CD4-positive, CD25-positive, alpha-beta regulatory T cell (primary cell): ENCODE data around the gene JARID2. TPM values are rescaled to one million over a fixed set of nuclear protein-coding genes. Genes with fewer than 3 reads are reported as not detected.
"Not testable (repeated sequence)": the region's sequence is repeated elsewhere in the genome, so short reads cannot be mapped to it uniquely, and the experiment has no call there.

Experiments used
- ATAC-seq, 2 donors: fragments of 150-1000 bp; cut with Tn5 transposase; one replicate each; pipeline ENCODE4 v1.10.0; 2021; ENCODE audit warnings: low read depth in 2 of 2, moderate number of reproducible peaks in 2 of 2, moderate library complexity in 1 of 2
- DNase-seq, 3 donors: peaks; one replicate each; pipeline versions ENCODE4 v3.0.0 to v3.0.0-alpha.2; 2012 to 2022; ENCODE audit warnings: mixed read lengths in 1 of 3
- H3K27ac ChIP-seq: one replicate; pipeline ENCODE4 v1.7.0; 2013; ENCODE audit warnings: mild to moderate bottlenecking, low read length; ENCODE audit not compliant: insufficient read depth, poor library complexity, severe bottlenecking
- H3K27me3 ChIP-seq: one replicate; pipeline ENCODE4 v1.7.0; 2013; ENCODE audit warnings: low read length; ENCODE audit not compliant: control insufficient read depth, insufficient read depth
- H3K36me3 ChIP-seq: one replicate; pipeline ENCODE4 v1.7.0; 2013; ENCODE audit warnings: mild to moderate bottlenecking, low read length, moderate library complexity; ENCODE audit not compliant: control insufficient read depth, insufficient read depth
- H3K4me1 ChIP-seq: 2 replicates; pipeline ENCODE4 v1.7.0; 2013; ENCODE audit warnings: mild to moderate bottlenecking, low read length; ENCODE audit not compliant: insufficient read depth, control insufficient read depth, poor library complexity, severe bottlenecking
- H3K4me3 ChIP-seq: one replicate; pipeline ENCODE4 v1.7.0; 2013; ENCODE audit warnings: low read depth, mild to moderate bottlenecking, low read length, moderate library complexity
- H3K9me3 ChIP-seq, 2 experiments: 1 replicate in 1 of 2; 2 replicates in 1 of 2; pipeline ENCODE4 v1.7.0; 2013; ENCODE audit warnings: low read length in 2 of 2, mild to moderate bottlenecking in 1 of 2, moderate library complexity in 1 of 2; ENCODE audit not compliant: control insufficient read depth in 2 of 2
- H3K27ac Mint-ChIP-seq, 3 donors: one replicate each; pipeline ENCODE4 v1.8.0; 2020 to 2022; ENCODE audit warnings: mild to moderate bottlenecking in 3 of 3, mixed read lengths in 3 of 3, moderate library complexity in 2 of 3
- H3K27me3 Mint-ChIP-seq: one replicate; pipeline ENCODE4 v1.8.0; 2022; ENCODE audit warnings: mild to moderate bottlenecking, mixed read lengths
- H3K36me3 Mint-ChIP-seq: one replicate; pipeline ENCODE4 v1.8.0; 2020; ENCODE audit warnings: mixed read lengths
- H3K4me1 Mint-ChIP-seq, 4 donors: one replicate each; pipeline ENCODE4 v1.8.0; 2020 to 2022; ENCODE audit warnings: mixed read lengths in 4 of 4, mild to moderate bottlenecking in 1 of 4
- H3K4me3 Mint-ChIP-seq, 4 donors: one replicate each; pipeline ENCODE4 v1.8.0; 2020 to 2022; ENCODE audit warnings: mild to moderate bottlenecking in 4 of 4, mixed read lengths in 4 of 4, moderate library complexity in 3 of 4
- H3K9me3 Mint-ChIP-seq, 7 donors: one replicate each; pipeline ENCODE4 v1.8.0; 2020 to 2022; ENCODE audit warnings: mixed read lengths in 7 of 7, mild to moderate bottlenecking in 3 of 7, moderate library complexity in 2 of 7
- polyA plus RNA-seq, 4 donors: library from polyadenylated mRNA; unstranded; fragments of 300-500 nt; fragmentation: Illumina TruSeq; gene quantifications; one replicate each; pipeline ENCODE4 v1.2.3, GENCODE V29; 2021
- total RNA-seq: library from RNA; stranded (reverse); gene quantifications from one replicate; pipeline ENCODE4 v1.2.3, GENCODE V29; 2022

JARID2 gene
- total and polyA plus RNA-seq, 5 donors from 2014 or later = 4.1 to 26.1 (median 5.6) TPM

- H3K9me3 ChIP-seq = no peaks in the 10 kb centered on the region
- Mint-ChIP-seq H3K27ac (peak overlapping the region; percentile 16 to 83 (median 72)), H3K36me3 (peaks cover 34% of the 10 kb centered on the region), H3K4me3 (peak overlapping the region in 3 of 4 donors; percentile 6 to 60 (median 47)), H3K4me1 (peaks cover 22 to 64% (median 39%) of the 10 kb centered on the region in 4 donors), H3K9me3 (peaks cover 0 to 2% (median 0%) of the 10 kb centered on the region in 7 donors), H3K27me3 (no peaks in the 10 kb centered on the region)
- ATAC-seq (no peak), DNase-seq (no peak)
- no peak overlapping the region for H3K27ac ChIP-seq
- H3K36me3 ChIP-seq = no peaks in the 10 kb centered on the region
- H3K27me3 ChIP-seq = no peaks in the 10 kb centered on the region
- H3K4me3 ChIP-seq = peak overlapping the region; percentile 12
- peaks cover 18% of the 10 kb centered on the region for H3K4me1 ChIP-seq
Observed at GRCh38 chr6:15410752-15411151, 164.9 kb downstream of the JARID2 start.

- no peaks in the 10 kb centered on the region for H3K27me3 Mint-ChIP-seq
- no peaks in the 10 kb centered on the region for H3K27me3 ChIP-seq
- peaks cover 0 to 2% (median 1%) of the 10 kb centered on the region in 7 donors for H3K9me3 Mint-ChIP-seq
- no peaks in the 10 kb centered on the region for H3K9me3 ChIP-seq
- no peak for ATAC-seq
- H3K36me3 Mint-ChIP-seq = peaks cover 35% of the 10 kb centered on the region
- H3K4me3 ChIP-seq = no peak overlapping the region
- peak overlapping the region in 1 of 4 donors; percentile 49 for H3K4me3 Mint-ChIP-seq
- H3K4me1 ChIP-seq = peaks cover 18% of the 10 kb centered on the region
- H3K36me3 ChIP-seq = no peaks in the 10 kb centered on the region
- peak overlapping the region in 2 of 3 donors; percentile 16 to 72 for H3K27ac Mint-ChIP-seq
- no peak overlapping the region for H3K27ac ChIP-seq
- peaks cover 22 to 58% (median 38%) of the 10 kb centered on the region in 4 donors for H3K4me1 Mint-ChIP-seq
- no peak for DNase-seq
Observed at GRCh38 chr6:15411766-15412165, 165.9 kb downstream of the JARID2 start.

- Histone ChIP-seq H3K27me3 (no peaks in the 10 kb centered on the region), H3K4me3 (no peak overlapping the region), H3K4me1 (peaks cover 18% of the 10 kb centered on the region), H3K36me3 (peaks cover 3% of the 10 kb centered on the region), H3K27ac (no peak overlapping the region), H3K9me3 (peaks cover 0 to 2% of the 10 kb centered on the region in 2 experiments)
- peaks cover 0 to 9% (median 3%) of the 10 kb centered on the region in 7 donors for H3K9me3 Mint-ChIP-seq
- DNase-seq (no peak), ATAC-seq (no peak)
- H3K4me3 Mint-ChIP-seq = no peak overlapping the region
- H3K27ac Mint-ChIP-seq = no peak overlapping the region
- H3K36me3 Mint-ChIP-seq = peaks cover 43% of the 10 kb centered on the region
- peaks cover 22 to 61% (median 38%) of the 10 kb centered on the region in 4 donors for H3K4me1 Mint-ChIP-seq
- no peaks in the 10 kb centered on the region for H3K27me3 Mint-ChIP-seq
Observed at GRCh38 chr6:15412767-15413166, 166.9 kb downstream of the JARID2 start.

GRCh38 chr6:15413466-15414234 lies 167.8 kb downstream of the JARID2 start:
- no peak overlapping the region for H3K27ac ChIP-seq
- no peak overlapping the region for H3K4me3 ChIP-seq
- DNase-seq (no peak), ATAC-seq (no peak)
- Mint-ChIP-seq H3K4me3 (no peak overlapping the region), H3K9me3 (peaks cover 0 to 12% (median 5%) of the 10 kb centered on the region in 7 donors), H3K4me1 (peaks cover 22 to 56% (median 37%) of the 10 kb centered on the region in 4 donors), H3K27ac (peak overlapping the region; percentile 4 to 71 (median 26)), H3K27me3 (no peaks in the 10 kb centered on the region), H3K36me3 (peaks cover 46% of the 10 kb centered on the region)
- H3K36me3 ChIP-seq = peaks cover 8% of the 10 kb centered on the region
- no peaks in the 10 kb centered on the region for H3K27me3 ChIP-seq
- H3K4me1 ChIP-seq = peaks cover 18% of the 10 kb centered on the region
- peaks cover 6 to 7% of the 10 kb centered on the region in 2 experiments for H3K9me3 ChIP-seq

- no peak overlapping the region for H3K27ac ChIP-seq
- H3K27ac Mint-ChIP-seq = peak overlapping the region; percentile 26 to 71 (median 62)
- H3K4me1 ChIP-seq = peaks cover 18% of the 10 kb centered on the region
- peaks cover 22 to 50% (median 32%) of the 10 kb centered on the region in 4 donors for H3K4me1 Mint-ChIP-seq
- no peak overlapping the region for H3K4me3 Mint-ChIP-seq
- no peaks in the 10 kb centered on the region for H3K27me3 Mint-ChIP-seq
- DNase-seq = no peak
- peaks cover 0 to 13% (median 6%) of the 10 kb centered on the region in 7 donors for H3K9me3 Mint-ChIP-seq
- H3K36me3 ChIP-seq = peaks cover 8% of the 10 kb centered on the region
- ATAC-seq = no peak
- no peak overlapping the region for H3K4me3 ChIP-seq
- H3K36me3 Mint-ChIP-seq = peaks cover 48% of the 10 kb centered on the region
- H3K27me3 ChIP-seq = no peaks in the 10 kb centered on the region
- H3K9me3 ChIP-seq = peaks cover 11 to 13% of the 10 kb centered on the region in 2 experiments
Observed at GRCh38 chr6:15414235-15414612, 168.4 kb downstream of the JARID2 start.

GRCh38 chr6:15415622-15416021 lies 169.8 kb downstream of the JARID2 start:
- H3K4me1 ChIP-seq, H3K27me3 ChIP-seq, H3K4me3 ChIP-seq, H3K27ac ChIP-seq, H3K4me3 Mint-ChIP-seq, H3K27ac Mint-ChIP-seq, H3K27me3 Mint-ChIP-seq, DNase-seq, ATAC-seq: not testable (repeated sequence)
- Histone ChIP-seq H3K36me3 (peaks cover 11% of the 10 kb centered on the region), H3K9me3 (peaks cover 20% of the 10 kb centered on the region in 2 experiments)
- H3K36me3 Mint-ChIP-seq = peaks cover 54% of the 10 kb centered on the region
- H3K9me3 Mint-ChIP-seq = peaks cover 0 to 22% (median 10%) of the 10 kb centered on the region in 7 donors
- peaks cover 17 to 39% (median 29%) of the 10 kb centered on the region in 4 donors for H3K4me1 Mint-ChIP-seq

- H3K27ac Mint-ChIP-seq = peak overlapping the region in 2 of 3 donors; percentile 11 to 54
- H3K9me3 Mint-ChIP-seq = peaks cover 0 to 22% (median 10%) of the 10 kb centered on the region in 7 donors
- peaks cover 11% of the 10 kb centered on the region for H3K36me3 ChIP-seq
- no peaks in the 10 kb centered on the region for H3K27me3 ChIP-seq
- H3K9me3 ChIP-seq = peaks cover 20% of the 10 kb centered on the region in 2 experiments
- H3K36me3 Mint-ChIP-seq = peaks cover 42% of the 10 kb centered on the region
- H3K4me1 ChIP-seq = peaks cover 11% of the 10 kb centered on the region
- no peak overlapping the region for H3K27ac ChIP-seq
- H3K4me3 ChIP-seq = no peak overlapping the region
- peaks cover 18 to 39% (median 26%) of the 10 kb centered on the region in 4 donors for H3K4me1 Mint-ChIP-seq
- H3K27me3 Mint-ChIP-seq = no peaks in the 10 kb centered on the region
- no peak for ATAC-seq
- no peak overlapping the region for H3K4me3 Mint-ChIP-seq
- DNase-seq = no peak
Observed at GRCh38 chr6:15416932-15417509, 171.2 kb downstream of the JARID2 start.
